Renal cortex interstitium (tissue), 11 donors: ENCODE data around the gene UNK. TPM values are rescaled to one million over a fixed set of nuclear protein-coding genes. Genes with fewer than 3 reads are reported as not detected.
"Not testable (repeated sequence)": the region's sequence is repeated elsewhere in the genome, so short reads cannot be mapped to it uniquely, and the experiment has no call there.

ENCODE experiments used
- DNase-seq, 11 donors: peaks; one replicate each; pipeline ENCODE4 v3.0.0-alpha.2; 2013; ENCODE audit warnings: low read depth in 9 of 11, low spot score in 4 of 11; ENCODE audit errors: extremely low read depth in 1 of 11
- polyA plus RNA-seq, 3 donors: library from polyadenylated mRNA; unstranded; fragments of 120-200 nt; gene quantifications; one replicate each; pipeline ENCODE4 v1.2.1, GENCODE V29; 2013; ENCODE audit not compliant: insufficient read length in 3 of 3

Gene UNK
- polyA plus RNA-seq, 3 donors = 34.1 to 52.2 (median 42.4) TPM

GRCh38 chr17:75751676-75752404 lies 32.8 kb upstream of the UNK start:
- DNase-seq = no peak

GRCh38 chr17:75752405-75752709 lies 32.2 kb upstream of the UNK start:
- no peak for DNase-seq

GRCh38 chr17:75752802-75753513 lies 31.6 kb upstream of the UNK start:
- no peak for DNase-seq

- DNase-seq = peak in 3 of 11 donors; percentile 59 to 75 (median 61)
Observed at GRCh38 chr17:75753514-75754377, 30.9 kb upstream of the UNK start.

GRCh38 chr17:75754378-75755204 lies 30.0 kb upstream of the UNK start:
- DNase-seq = no peak

GRCh38 chr17:75755205-75755901 lies 29.3 kb upstream of the UNK start:
- no peak for DNase-seq

- no peak for DNase-seq
Observed at GRCh38 chr17:75755990-75756389, 28.6 kb upstream of the UNK start.

- no peak for DNase-seq
Observed at GRCh38 chr17:75756451-75757085, 28.0 kb upstream of the UNK start.

- no peak for DNase-seq
Observed at GRCh38 chr17:75757086-75757681, 27.4 kb upstream of the UNK start.

- no peak for DNase-seq
Observed at GRCh38 chr17:75758131-75758905, 26.3 kb upstream of the UNK start.

- DNase-seq = no peak
Observed at GRCh38 chr17:75759457-75759856, 25.1 kb upstream of the UNK start.

GRCh38 chr17:75759978-75760640 lies 24.5 kb upstream of the UNK start:
- DNase-seq = not testable (repeated sequence)

GRCh38 chr17:75762513-75763268 lies 21.9 kb upstream of the UNK start:
- DNase-seq = no peak

GRCh38 chr17:75763269-75763607 lies 21.4 kb upstream of the UNK start:
- no peak for DNase-seq

- DNase-seq = no peak
Observed at GRCh38 chr17:75763613-75764416, 20.8 kb upstream of the UNK start.
